Measurements from ENCODE around the gene ARID3A. TPM values are rescaled to one million over a fixed set of nuclear protein-coding genes. Genes with fewer than 3 reads are reported as not detected.
A peak's percentile ranks its signal among the peaks of the same experiment; 100 is the strongest.

The ARID3A gene
- total and polyA plus RNA-seq, 2 of the 13 experiments (the other 11 are each of a cell fraction or from before 2014, with no cell fraction given) = 71.3 to 77.9 TPM

DNA sequence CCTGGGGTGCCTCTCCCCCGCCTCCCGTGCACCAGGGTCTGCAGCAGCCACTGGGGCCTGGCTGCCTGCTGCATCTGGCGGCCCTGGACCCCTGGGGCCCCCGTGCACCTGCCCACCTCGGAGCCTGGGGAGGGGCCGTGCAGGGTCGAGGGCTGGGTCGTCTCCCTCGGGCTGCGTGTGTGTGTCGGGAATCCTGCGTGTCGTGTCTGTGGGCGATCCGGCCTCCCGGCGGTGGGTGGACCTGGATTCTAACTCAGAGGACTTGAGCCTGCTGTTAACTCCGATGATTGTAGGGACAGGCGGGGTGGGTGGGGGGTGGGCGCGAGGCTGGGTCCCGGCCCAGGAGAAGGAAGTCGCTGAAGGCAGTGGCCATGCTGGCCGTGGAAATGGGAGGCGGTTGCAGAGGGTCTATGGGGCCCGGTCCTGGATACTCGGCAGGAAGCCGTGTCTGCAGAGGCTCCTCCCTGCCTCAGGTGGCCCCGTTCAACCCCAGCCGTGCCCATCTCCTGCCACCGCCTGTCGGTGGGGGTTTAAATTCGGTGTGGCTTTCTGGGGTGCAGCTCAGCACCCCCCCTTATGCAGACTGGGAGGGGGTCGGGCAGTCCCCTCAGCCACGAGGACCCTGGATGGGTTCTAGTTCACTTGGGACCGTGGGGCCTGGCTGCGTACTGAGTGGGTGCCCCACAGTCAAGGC, 48.9 kb downstream of the ARID3A start (continued):
- TF ChIP-seq ZNF382 (CRISPR knock-in tag; IDR thresholded peaks at IDR 0.05; ENCODE audit: borderline replicate concordance) (no peak), ETV5 (CRISPR knock-in tag; IDR thresholded peaks at IDR 0.05; ENCODE audit: borderline replicate concordance) (no peak), ZNF12 (CRISPR knock-in tag; IDR thresholded peaks at IDR 0.05) (no peak), ZNF879 (CRISPR knock-in tag; IDR thresholded peaks at IDR 0.05) (no peak), AKAP8 (CRISPR knock-in tag; IDR thresholded peaks at IDR 0.05) (peak; percentile 94), JUN (CRISPR knock-in tag; IDR thresholded peaks at IDR 0.05) (no peak), MEIS1 (CRISPR knock-in tag; IDR thresholded peaks at IDR 0.05; ENCODE audit: borderline replicate concordance) (no peak), PITX1 (CRISPR knock-in tag; IDR thresholded peaks at IDR 0.05) (no peak), THAP11 (CRISPR knock-in tag; IDR thresholded peaks at IDR 0.05) (no peak), KAT2B (IDR thresholded peaks at IDR 0.05; ENCODE audit: borderline replicate concordance, low read depth, low read length) (no peak), ATF7-NPFF (CRISPR knock-in tag; IDR thresholded peaks at IDR 0.05; ENCODE audit: low read depth) (no peak), ZC3H13 (CRISPR knock-in tag; IDR thresholded peaks at IDR 0.05) (no peak), TCF7 (IDR thresholded peaks at IDR 0.05; ENCODE audit: low read depth) (no peak)
- TF ChIP-seq, protein P1, sequence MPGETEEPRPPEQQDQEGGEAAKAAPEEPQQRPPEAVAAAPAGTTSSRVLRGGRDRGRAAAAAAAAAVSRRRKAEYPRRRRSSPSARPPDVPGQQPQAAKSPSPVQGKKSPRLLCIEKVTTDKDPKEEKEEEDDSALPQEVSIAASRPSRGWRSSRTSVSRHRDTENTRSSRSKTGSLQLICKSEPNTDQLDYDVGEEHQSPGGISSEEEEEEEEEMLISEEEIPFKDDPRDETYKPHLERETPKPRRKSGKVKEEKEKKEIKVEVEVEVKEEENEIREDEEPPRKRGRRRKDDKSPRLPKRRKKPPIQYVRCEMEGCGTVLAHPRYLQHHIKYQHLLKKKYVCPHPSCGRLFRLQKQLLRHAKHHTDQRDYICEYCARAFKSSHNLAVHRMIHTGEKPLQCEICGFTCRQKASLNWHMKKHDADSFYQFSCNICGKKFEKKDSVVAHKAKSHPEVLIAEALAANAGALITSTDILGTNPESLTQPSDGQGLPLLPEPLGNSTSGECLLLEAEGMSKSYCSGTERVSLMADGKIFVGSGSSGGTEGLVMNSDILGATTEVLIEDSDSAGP (CRISPR knock-in tag; IDR thresholded peaks at IDR 0.05; ENCODE audit: borderline replicate concordance) = 0 out of 2 replicates have a peak, but pooled peaks have one; percentile 13
- TF ChIP-seq, protein P2, sequence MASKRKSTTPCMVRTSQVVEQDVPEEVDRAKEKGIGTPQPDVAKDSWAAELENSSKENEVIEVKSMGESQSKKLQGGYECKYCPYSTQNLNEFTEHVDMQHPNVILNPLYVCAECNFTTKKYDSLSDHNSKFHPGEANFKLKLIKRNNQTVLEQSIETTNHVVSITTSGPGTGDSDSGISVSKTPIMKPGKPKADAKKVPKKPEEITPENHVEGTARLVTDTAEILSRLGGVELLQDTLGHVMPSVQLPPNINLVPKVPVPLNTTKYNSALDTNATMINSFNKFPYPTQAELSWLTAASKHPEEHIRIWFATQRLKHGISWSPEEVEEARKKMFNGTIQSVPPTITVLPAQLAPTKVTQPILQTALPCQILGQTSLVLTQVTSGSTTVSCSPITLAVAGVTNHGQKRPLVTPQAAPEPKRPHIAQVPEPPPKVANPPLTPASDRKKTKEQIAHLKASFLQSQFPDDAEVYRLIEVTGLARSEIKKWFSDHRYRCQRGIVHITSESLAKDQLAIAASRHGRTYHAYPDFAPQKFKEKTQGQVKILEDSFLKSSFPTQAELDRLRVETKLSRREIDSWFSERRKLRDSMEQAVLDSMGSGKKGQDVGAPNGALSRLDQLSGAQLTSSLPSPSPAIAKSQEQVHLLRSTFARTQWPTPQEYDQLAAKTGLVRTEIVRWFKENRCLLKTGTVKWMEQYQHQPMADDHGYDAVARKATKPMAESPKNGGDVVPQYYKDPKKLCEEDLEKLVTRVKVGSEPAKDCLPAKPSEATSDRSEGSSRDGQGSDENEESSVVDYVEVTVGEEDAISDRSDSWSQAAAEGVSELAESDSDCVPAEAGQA (IDR thresholded peaks at IDR 0.05; ENCODE audit: low read depth) = no peak
- TF ChIP-seq, protein P2 (CRISPR knock-in tag; IDR thresholded peaks at IDR 0.05; ENCODE audit: borderline replicate concordance) = no peak
- TF ChIP-seq, protein P3, sequence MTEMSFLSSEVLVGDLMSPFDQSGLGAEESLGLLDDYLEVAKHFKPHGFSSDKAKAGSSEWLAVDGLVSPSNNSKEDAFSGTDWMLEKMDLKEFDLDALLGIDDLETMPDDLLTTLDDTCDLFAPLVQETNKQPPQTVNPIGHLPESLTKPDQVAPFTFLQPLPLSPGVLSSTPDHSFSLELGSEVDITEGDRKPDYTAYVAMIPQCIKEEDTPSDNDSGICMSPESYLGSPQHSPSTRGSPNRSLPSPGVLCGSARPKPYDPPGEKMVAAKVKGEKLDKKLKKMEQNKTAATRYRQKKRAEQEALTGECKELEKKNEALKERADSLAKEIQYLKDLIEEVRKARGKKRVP (CRISPR knock-in tag; IDR thresholded peaks at IDR 0.05) = no peak

Data from HepG2 (cell line).